HG03159 (cell line): ENCODE measurements around the gene PSMD1.

Source experiments
- ATAC-seq: cut with Tn5 transposase; IDR thresholded peaks from one replicate; pipeline ENCODE4 v1.9.1; 2021; ENCODE audit warnings: mild to moderate bottlenecking, moderate library complexity; ENCODE audit not compliant: unreplicated experiment

PSMD1 gene

GRCh38 chr2:231110551-231110950 lies 53.9 kb downstream of the PSMD1 start:
- ATAC-seq = no peak

DNA sequence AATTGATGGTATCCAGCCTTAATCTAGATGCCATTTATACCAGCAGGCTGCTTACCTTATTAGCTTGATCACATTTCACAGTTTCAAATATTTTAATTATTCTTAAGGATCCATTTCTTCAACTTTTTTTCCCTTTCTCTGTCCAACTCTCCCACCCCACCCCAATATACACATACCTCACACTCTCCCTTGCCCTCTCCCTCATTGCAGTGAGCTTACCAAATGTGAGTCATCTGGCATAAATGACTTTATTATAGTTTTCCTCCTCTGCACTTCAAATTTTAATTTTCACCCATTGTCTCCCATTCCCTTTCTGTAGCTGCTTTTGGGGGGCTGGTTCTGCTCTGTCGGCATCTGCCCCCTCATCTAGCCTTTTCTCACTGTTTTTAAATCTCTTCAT lies 55.3 kb downstream of the PSMD1 start:
- no peak for ATAC-seq

DNA sequence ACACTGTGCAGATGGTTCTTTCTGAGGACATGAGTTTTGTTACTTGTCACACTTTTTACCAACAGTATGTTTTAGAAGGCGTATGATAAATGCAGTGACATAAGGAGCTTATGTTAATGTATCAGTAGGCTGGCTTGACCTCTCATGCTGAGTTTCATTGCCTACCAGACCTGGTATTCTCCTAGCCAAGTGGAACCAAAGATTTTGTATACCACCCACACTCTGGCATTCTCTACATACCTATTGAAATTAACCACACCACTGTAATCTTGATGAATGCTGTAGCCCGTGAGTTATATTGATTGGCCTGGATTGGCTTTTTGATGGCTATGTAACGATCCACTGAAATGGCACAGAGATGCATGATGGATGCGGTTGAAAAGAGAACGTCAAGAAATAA lies 56.8 kb downstream of the PSMD1 start:
- no peak for ATAC-seq

DNA sequence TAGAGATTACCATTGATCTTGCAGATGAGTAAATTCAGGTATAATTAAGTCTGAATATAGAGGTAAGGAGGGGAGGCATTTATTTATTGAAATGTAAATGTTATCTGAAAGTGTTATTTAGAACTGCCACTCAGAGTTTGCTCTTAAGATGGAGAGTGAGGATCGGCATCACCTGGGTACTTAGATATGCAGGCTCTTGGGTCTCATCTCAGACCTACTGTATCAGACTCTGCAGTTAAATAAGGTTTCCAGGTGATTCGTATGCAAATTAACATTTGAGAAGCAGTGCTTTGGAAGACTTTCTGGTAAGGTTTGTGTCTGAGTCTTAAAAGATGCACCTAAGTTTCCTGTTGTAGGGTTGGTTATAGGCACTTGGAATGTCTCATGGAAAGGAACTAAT lies 59.0 kb downstream of the PSMD1 start:
- no peak for ATAC-seq

DNA sequence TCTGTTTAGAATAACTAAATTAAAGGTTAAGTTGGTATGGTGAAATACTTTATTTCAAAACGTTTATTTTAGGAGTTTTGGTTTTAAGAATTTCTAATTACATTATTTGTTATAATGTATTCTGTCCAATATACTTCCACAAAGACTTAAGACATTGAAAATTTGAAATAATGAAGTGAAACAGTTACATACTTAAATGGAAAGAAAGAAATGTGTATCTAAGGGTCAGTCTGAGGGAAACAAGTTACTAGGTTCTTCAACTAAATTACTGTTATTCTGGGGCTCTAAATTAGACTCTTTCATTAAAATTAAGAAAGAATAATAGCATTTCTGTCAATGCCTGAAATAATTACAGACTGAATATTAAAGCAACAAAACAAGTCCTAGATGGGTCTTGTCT lies 60.5 kb downstream of the PSMD1 start:
- no peak for ATAC-seq

GRCh38 chr2:231117922-231118613 lies 61.4 kb downstream of the PSMD1 start:
- no peak for ATAC-seq

- no peak for ATAC-seq
Measured at GRCh38 chr2:231118614-231118942, 61.9 kb downstream of the PSMD1 start.

DNA sequence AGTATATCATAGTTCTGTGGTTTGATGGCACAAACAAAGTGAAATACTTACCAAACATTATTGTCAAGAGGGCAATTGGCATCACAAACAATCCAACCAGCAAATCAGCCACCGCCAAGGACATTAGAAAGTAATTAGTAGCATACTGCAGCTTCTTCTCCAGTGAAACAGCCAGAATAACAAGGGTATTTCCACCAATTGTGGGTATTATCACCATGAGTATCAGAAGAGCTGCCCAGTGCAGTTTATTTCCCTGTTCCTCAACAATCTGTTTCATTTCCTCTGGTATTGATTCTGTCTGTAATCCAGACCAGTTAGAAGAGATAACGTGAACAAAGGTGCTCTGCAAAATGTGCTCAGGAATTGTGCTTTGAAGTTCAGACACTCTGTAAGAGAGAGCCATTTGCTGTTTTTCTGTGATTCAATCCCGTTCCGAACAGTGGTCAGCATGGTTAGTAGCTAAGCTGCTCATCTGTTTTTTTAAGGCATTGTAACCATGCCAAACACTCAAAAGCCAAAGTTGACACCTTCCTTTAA lies 66.8 kb downstream of the PSMD1 start:
- no peak for ATAC-seq

DNA sequence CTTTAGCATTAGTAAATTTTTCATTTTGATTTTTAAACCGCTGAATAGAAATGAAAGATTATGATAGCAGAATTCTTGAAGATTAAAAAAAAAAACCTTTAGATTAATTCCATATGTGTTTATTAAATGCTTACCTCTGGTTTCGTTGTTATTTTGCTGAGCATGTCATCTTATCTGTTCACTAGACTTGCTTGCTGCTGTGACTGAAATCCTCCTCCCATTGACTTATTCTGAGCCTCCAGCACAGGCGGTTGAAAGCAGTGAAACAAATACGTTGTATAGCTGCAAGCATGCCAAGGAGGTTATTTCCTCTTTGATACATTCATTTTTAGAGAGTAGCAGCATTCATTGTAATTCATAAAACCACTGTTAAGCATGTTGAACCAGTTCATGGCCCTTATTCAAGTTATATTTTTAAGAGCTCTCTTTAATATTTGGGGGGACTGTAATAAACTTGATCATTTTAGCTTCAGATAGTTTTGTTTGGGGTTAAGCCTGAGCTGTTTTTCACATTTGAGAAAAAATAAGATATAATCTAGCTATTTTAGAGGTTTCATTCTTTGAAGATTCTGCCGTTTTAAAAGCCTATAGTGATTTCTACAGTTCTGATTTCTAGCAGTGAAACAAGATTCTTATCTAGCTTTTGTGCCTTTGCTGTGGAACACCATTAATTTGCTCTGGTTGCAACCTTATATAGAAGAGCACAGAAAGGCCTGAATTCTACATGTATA lies 68.3 kb downstream of the PSMD1 start, which contains the start of gene HTR2B:
TSS of gene HTR2B (minus strand) at position 205 of the 731 bp plus-strand sequence. CDS start 1,278 bp downstream, outside the sequence.
- ATAC-seq = no peak

DNA sequence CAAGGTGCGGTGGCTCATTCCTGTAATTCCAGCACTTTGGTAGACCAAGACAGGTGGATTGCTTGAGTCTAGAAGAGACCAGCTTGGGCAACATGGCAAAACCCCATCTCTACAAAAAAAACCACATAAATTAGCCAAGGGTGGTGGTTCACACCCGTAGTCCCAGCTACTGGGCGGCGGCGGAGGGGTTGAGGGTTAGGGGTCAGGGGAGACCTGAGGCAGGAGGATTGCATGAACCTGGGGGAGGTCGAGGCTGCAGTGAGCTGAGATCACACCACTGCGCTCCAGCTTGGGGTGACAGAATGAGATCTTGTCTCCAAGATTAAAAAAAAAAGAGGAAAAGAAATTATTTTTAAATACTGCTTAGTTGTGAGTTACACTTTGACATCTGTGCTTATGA lies 69.5 kb downstream of the PSMD1 start:
- no peak for ATAC-seq

DNA sequence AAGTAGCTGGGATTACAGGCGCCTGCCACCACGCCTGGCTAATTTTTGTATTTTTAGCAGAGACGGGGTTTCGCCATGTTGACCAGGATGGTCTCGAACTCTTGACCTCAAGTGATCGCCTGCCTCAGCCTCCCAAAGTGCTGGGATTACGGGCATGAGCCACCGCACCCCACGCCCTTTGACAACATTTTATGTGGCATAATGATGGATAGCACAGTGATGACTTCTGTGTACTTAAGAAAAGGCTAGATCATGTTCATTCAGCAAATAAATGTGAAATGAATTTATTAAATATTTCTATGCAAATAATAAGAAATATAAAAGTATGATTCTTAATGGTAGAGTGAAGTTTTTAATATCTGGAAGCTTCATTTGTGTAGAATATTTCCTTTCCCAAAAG lies 70.8 kb downstream of the PSMD1 start:
- ATAC-seq = no peak

- ATAC-seq = no peak
Measured at GRCh38 chr2:231127936-231128335, 71.3 kb downstream of the PSMD1 start.

GRCh38 chr2:231128541-231128940 lies 71.9 kb downstream of the PSMD1 start:
- no peak for ATAC-seq

GRCh38 chr2:231129216-231129615 lies 72.5 kb downstream of the PSMD1 start:
- no peak for ATAC-seq

GRCh38 chr2:231130336-231131056 lies 73.8 kb downstream of the PSMD1 start:
- ATAC-seq = no peak

- no peak for ATAC-seq
Measured at GRCh38 chr2:231132129-231132528, 75.5 kb downstream of the PSMD1 start.

GRCh38 chr2:231133365-231134099 lies 76.9 kb downstream of the PSMD1 start:
- ATAC-seq = no peak

- no peak for ATAC-seq
Measured at GRCh38 chr2:231134910-231135655, 78.4 kb downstream of the PSMD1 start.

GRCh38 chr2:231138699-231139098 lies 82.0 kb downstream of the PSMD1 start:
- ATAC-seq = no peak

DNA sequence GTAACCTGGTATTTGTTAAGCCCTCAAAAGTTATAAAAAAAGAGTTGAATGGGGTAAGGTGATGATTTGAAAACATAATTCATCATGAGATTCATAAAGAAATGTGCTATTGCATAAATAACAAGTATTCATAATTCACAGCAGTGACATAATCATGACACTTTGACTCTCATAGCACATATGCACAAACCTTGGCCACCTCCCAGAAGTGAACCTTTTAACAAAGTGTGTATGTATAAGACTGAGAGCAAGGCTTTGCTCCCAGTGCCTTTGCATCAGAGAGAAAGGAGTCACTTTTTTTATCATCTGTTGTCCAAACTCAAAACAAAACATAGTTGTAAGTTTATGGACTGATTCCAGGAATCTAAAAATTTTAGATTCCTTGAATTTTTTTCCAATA lies 83.1 kb downstream of the PSMD1 start:
- ATAC-seq = no peak
